NCI-H460 (cell line): ENCODE measurements around the gene ZBTB42. TPM values are rescaled to one million over a fixed set of nuclear protein-coding genes. Genes with fewer than 3 reads are reported as not detected.

Experiments used
- DNase-seq: peaks from one replicate; pipeline ENCODE4 v3.0.0-alpha.2; 2016; ENCODE audit warnings: low read depth; ENCODE audit errors: extremely low read depth
- polyA plus RNA-seq: library from polyadenylated mRNA; depleted of rRNA; stranded (reverse); fragments of >200 nt; gene quantifications from 2 replicates; pipeline ENCODE4 v1.2.3, GENCODE V29; 2014; cell fraction: nucleus; rRNA removed
- total RNA-seq: library from RNA; depleted of rRNA; stranded (reverse); fragments of >200 nt; shearing (Covaris generic); gene quantifications from 2 replicates; pipeline ENCODE4 v1.2.3, GENCODE V29; 2014; rRNA removed

ZBTB42 gene
- total RNA-seq, result 3.1 and 3.5 TPM in 2 replicates
- 4.2 and 5.3 TPM in 2 replicates for polyA plus RNA-seq

DNA sequence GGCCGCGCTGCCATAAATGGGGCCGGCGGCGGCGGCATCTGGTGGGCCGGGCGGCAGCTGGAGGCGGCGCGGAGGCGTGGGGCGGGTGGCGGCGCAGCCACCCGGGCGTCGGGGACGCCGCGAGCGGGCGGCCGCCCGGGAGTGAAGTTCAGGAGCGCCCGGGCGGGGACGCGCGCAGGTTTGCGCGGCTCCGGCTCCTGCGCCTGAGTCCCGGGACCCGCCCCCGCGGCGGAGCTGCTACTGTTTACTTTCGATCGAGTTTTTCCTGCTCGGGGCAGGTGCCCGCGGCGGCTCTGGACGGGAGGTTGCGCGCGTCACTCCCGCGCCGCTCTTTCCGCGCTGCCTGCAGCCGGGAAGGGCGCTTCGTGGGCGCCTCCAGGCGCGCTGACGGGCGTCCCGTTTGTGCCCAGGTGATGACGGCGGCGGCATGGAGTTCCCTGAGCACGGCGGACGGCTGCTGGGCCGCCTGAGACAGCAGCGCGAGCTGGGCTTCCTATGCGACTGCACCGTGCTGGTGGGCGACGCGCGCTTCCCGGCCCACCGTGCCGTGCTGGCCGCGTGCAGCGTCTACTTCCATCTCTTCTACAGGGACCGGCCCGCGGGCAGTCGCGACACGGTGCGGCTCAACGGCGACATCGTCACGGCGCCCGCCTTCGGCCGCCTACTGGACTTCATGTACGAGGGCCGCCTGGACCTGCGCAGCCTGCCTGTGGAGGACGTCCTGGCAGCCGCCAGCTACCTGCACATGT, at the start of gene ZBTB42:
TSS of gene ZBTB42 (plus strand) at position 331 of the 749 bp plus-strand sequence. CDS start at position 428, 97 bp downstream.
- peak; percentile 34 for DNase-seq

DNA sequence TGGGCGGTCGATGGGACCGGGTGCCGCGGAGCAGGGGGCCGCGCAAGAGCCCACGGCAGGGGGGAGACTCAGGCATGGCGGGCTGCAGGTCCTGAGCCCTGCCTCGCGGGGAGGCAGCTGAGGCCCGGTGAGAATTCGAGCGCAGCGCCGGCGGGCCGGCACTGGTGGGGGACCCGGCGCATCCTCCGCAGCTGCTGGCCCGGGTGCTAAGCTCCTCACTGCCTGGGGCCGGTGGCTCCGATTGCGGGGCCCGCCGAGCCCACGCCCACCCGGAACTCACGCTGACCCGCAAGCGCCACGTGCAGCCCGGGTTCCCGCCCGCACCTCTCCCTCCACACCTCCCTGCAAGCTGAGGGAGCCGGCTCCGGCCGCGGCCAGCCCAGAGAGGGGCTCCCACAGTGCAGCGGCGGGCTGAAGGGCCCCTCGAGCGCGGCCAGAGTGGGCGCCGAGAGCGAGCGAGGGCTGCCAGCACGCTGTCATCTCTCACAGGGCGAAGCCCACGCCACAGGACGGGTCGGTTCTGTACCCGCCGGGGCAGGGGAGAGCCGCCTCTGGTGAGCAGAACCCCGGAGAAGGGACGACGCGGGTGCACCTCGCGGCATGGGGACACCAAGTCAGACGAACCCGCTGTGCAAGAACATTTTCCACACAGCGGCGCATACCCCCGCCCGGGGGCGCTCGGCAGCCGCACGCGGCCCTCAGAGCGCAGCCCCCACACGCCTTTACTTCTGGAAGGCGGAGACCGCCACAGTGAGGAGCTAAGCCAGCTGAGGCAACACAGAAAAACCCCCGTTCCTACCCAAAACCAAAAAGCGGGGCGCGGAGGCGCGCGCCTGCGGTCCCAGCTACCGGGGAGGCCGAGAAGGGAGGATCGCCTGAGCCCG, 49.1 kb upstream of the ZBTB42 start:
- no peak for DNase-seq

DNA sequence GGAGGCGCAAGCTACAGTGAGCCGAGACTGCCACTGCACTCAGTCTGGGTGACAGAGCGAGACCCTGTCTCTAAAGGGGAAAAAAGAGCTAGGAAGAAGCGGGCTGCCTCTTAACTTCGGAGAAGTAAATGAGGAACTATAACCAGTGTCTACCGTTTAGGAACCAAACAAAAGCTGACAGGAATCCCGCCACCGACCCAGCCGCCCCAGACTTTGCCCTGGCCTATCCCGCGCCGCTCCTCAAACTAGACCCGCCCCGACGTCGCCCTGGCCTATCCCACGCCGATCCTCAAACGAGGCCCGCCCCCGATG, 48.5 kb upstream of the ZBTB42 start:
- DNase-seq, result no peak

DNA sequence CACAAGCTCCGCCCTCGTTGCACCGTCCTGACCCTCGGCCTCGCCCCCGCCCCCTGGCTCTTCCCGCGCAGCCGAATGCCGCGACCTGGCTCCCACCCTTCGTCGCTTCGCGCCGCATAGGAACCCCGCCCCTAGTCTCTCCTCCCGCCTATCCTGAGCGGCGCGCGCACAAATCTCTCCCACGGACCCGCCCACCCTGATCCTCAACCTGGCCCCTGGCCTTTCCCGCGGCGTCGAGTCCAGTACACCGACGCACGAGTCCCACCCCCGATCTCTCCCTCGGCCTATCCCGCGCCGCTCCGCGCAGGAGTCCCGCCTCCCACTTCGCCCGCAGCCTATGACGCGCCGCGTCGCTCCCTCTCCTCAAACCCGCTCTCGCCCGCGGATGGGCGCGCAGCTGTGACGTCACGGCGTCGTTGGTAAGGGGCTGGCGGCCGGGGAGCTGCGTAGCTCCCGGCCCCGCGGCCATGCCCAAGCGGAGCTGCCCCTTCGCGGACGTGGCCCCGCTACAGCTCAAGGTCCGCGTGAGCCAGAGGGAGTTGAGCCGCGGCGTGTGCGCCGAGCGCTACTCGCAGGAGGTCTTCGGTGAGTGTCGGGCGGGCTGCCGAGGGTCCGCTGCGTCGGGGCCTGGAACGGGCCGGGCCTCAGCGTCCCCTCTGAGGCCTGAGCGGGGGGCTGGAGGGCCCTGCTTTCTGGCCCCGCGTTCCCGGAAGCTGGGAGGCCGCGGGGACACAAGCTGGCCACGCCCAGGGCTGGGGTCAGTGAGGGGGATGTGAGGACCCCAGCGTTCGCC, 48.0 kb upstream of the ZBTB42 start, which contains the start of gene SIVA1:
TSS of gene SIVA1 (plus strand) at position 413 of the 793 bp plus-strand sequence. CDS start at position 468, 55 bp downstream.
- peak; percentile 99 for DNase-seq

DNA sequence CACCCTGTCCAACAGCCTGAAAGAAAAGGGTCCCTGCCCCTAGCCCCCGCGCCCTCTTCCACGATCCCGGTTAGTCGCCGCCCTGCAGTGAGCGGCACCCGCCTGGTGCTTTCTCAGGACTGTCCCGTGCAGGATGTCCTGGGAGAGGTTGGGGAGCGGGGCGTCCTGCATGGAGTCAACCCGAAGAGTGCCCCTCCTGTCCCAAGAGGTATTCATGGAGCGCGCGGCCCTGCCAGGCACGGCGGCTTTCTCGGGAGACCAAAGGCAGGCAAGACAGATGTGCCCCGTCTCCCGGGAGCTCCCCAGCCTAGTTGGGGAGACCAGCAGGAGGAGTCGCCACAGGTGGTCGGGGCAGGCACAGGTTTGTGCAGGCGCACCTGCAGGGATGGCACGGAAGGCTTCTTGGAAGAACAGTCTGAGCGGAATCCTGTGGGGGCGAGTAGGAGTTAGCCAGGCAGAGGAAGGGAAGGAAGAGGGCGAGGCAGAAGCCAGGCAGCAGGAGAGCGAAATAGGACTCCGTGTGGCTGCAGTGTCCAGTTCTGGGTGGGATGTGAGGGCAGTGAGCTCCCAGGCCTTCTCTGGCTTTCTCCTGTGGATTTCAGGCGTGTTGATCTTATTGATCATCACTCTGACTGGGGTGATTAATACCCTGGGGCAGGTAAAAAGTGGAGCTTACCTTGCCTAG, 47.2 kb upstream of the ZBTB42 start:
- DNase-seq, result no peak

DNA sequence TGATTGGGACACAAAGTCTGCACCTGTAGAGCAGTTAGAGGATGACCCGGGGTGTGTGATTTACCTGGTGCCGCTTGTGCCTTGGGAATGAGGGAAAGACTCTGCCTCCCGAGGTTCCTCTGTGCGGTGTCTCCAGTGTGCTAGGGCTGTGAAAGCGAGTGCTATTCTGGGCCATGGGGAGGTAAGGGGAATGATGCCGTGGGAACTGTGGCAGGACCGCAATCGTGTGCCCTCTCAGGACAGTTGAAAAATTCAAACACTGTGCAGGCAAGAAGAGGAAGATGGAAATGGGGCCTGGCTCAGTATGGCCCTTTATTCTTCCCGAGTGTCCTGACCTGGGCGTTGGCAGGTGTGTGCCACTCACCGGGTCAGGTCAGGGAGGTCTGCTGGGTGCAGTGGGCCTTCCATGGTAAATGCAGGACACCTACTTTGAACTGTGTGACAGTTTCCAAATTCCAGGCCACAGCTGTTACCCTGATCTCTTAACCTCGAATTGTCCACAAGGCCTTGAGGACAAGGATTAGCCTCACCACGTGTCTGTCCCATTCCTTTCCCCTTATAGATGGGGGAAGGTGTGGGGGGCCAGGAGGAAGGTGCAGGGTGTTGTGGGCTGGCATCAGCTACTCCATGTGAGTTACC, 46.6 kb upstream of the ZBTB42 start:
- DNase-seq, result no peak

DNA sequence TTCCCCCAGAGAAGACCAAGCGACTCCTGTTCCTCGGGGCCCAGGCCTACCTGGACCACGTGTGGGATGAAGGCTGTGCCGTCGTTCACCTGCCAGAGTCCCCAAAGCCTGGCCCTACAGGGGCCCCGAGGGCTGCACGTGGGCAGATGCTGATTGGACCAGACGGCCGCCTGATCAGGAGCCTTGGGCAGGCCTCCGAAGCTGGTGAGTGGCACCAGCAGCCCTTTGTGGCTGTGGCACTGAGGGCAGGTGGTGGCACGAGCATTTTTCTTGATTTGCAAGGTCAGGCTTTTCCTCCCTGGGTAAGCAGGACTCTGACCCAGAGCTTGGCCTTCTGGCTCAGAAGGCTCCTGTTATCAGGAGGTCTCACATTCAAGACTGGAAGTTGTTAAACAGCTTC, 45.3 kb upstream of the ZBTB42 start:
- no peak for DNase-seq

DNA sequence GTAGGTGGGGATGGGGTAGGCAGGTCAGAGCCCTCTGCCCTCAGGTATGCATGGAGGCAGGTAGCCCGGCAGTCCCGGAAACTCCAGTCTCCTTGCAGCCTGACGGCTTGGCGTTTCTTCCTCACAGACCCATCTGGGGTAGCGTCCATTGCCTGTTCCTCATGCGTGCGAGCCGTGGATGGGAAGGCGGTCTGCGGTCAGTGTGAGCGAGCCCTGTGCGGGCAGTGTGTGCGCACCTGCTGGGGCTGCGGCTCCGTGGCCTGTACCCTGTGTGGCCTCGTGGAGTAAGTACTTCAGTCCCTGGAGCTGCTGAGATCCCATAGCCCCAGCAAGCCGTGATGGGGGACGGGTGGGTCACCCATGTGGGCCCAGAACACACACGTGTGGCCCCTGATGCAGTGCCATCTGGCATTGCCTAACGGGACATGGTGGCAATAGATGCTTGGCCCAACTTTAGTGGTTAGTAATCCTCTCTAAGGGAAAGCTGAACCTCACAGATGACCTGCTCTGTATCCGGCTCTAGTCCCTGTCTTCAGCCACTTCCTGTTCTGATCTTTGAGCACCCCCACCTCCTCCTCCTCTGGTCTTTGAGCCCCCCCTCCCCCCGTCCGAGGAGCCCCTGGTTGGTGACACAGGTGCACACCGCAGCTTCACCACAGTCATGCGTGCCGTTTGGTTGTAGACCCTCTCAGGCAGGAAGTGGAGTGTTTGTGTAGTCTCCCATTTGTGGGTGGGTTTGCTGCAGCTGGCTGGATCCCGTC, 44.2 kb upstream of the ZBTB42 start:
- DNase-seq, result no peak

DNA sequence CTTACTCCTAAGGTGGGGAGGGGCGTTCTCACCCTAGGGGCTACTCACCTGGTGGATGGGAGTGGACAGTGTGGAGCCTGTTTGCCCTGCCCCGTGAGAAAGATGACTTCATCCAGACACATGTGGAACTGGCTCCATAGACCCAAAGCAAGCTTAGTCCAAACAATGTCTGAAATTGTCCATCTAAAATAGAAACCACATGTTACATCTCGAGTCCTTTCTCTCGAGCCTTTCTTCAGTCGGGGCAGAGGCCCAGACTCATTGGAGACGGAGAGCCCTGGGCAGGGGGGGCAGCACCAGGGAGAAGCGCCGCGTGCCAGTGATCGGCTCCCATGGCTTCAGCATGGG, 43.7 kb upstream of the ZBTB42 start:
- no peak for DNase-seq

DNA sequence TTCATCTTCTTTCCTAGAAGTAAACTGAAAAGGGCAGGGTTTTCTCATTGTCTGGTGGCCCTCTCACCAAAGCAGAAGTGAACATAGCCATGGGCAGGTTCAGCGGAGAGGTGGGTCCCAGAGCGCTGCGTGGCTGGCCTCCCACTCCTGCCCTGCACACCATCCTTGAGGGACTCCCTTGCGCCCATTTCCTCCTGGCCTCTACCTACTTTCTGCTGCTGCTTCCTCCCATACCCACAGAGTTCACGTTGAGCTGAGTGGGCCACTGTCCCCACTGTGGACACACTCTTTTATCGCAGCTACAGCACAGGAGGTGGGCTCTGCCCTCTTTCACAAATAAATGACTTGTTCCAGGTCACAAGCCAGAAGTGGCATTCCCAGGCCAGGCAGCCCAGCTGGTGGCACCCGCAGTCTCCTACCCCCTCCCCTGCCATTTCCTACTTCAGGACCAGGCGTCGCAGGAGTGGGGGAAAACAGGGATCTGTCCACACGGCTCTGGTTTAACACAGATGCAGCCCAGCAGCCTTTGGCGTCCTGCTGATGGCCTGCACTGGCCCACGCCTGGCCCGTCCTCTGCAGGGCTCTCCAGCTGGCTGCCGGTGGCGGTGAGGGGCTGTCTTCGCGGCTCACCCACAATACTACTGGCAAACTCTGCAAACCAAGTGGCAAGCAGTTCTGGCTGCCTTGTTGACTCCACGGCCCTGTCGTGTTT, 43.1 kb upstream of the ZBTB42 start:
- DNase-seq, result no peak

DNA sequence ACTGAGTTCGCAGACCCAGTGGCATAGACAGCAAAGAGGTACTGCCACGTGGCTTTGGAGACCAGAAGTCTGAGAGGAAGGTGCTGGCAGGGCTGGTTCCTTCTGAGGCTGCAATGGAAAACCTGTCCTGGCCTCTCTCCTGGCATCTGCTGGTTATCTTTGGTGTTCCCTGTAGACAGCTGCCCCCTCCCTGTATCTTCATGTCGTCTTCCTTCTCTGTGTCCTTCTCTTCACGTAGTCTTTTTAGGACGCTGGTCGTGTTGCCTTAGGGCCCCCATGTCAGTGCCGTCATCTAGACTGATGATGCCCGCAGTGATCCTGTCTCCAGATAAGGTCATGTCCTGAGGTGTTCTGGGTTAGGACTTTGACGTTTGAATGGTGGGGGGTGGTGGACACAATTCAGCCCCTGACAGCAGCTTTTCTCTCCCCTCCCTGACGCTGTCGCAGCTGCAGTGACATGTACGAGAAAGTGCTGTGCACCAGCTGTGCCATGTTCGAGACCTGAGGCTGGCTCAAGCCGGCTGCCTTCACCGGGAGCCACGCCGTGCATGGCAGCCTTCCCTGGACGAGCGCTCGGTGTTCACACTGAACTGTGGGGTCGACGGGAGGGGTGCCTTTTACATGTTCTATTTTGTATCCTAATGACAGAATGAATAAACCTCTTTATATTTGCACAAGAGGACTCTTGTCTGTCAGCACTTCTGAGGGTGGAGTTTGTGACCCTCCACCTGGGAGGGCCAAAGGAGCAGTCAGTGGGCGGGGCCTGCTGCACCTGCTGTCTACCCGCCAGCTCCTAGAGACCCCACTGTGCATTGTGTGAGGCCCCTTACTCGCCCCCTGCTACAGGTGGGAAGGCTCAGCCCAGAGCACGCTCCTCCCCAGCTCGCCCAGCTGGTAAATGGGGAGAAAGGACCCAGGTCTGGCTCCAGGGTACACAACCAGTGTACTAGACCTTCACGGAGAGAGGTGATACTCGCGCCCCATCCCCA, 41.6 kb upstream of the ZBTB42 start:
- DNase-seq, result no peak

DNA sequence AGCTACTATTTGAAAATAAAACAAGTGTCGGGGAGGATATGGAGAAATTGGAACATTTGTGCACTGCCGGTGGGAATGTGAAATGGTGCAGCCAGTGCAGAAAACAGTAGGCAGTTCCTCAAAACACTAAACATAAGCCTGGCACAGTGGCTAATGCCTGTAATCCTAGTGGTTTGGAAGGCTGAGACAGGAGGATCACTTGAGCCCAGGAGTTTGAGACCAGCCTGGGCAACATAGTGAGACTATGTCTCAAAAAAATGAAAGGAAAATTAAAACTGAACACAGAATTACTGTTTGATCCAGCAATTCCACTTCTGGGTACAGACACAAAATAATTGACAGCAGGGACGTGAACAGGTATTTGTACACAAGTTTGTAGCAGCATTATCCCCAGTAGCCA, 35.4 kb upstream of the ZBTB42 start:
- no peak for DNase-seq

DNA sequence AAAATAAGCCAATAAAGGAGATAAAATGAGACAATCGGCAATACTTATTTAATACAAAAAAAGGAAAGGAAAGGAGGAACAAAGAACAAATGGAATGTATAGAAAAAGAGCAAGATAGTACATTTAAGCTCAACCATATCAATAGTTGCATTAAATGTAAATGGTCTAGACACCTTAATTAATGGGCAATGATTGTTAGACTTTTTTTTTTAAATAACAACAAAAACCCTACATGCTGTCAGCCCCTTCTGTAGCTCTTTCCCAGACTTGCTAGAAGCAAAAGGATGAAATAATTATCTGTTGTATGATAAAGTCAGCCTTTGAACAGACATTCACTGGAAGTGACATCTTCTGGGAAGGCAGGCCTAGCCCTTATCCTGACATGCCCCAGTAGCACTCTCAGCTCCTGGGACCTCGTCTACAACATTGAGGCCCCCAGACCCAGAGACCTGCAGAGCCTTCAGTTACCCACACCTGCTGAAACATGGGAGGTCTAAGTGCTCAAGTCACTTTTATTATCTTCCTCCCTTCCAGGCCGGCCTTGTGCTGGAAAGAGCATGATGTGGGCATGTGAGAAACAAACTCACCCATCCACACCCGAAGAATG, 34.5 kb upstream of the ZBTB42 start:
- DNase-seq, result no peak

DNA sequence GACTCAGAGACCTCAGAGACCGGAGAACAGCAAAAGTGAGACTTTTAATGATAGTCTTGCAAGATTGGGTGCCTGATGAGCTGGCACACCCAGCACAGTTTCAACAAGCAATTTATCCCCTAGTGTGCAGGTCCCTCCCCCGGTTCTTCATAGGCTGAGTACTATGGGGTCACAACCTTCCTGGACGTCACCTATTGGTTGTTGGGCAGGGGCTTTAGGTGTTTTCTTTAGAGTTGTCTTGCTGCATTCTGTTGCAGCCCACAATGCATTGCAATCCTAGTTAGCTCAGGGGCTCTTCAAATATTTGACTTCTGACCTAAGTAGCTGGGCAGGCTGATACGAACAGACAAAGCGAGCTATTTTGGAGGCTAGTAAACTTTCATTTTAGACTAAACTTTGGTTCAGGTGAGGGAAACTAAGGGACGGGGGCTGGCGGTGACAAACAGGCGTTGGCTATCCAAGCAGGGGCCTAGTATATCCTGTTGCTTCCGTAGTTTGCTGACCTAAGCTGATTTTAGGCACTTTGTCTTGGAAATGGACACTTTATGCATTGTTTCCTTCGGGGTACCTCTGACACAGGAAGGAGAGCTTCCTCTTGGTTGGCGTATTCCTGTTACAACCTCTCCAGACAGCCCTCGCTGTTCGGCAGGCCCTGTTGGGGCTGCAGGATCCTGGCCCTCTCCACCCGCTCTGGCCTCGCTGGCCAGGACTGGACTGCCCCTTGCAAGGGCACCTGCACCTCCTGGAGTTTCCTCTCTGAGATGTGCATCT, 33.9 kb upstream of the ZBTB42 start:
- DNase-seq, result no peak

DNA sequence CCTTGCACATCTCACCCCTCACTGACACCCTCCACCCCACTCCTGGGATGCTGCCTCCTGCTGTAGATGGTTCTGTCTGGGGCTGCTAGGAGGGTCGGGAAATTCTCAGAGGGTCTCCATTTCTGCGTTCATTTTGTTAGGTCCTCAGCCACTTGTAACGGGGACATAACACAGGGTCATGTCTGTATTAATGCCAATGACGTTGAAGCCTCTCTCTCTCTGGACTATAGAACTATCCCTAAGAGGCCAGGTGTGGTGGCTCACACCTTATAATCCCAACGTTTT, 33.3 kb upstream of the ZBTB42 start:
- no peak for DNase-seq
